Germinal center (tissue), 1 donor: ENCODE measurements around the gene WWC1.

Source experiments
- DNase-seq: peaks from one replicate; pipeline ENCODE4 v3.0.0; 2012; ENCODE audit warnings: mixed read lengths, low spot score

WWC1 gene

DNA sequence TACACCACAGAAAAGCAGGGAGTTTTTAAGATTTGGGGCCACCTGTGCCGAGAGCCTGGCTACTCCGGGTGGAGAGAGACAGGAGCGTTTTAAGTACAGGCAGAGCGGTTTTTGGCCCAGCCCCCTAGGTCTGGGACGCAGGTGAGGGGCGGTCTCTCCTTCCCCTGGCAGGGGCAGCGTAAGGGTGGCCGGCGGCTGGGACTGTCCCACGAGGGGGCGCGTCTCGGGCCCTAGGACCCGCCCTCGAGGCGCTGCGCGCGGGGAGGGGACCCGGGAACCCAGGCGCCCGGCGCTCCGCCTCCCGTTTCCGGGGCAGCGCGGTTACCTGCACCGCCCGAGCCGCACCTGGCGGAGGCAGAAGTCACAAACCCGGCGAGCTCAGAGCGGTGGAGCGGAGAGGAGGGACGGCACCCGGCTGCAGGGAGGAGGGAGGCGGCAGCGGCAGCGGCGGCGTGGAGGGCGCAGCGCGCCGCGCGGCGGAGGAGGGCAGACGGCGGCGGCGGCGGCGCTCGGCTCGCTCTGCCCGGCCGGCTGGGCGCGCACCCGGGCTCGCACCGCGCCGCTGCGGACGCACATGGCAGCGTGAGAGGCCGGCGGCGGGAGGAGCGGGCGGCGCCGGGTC is at the start of gene WWC1:
Gene WWC1 (plus strand): TSS at position 304 of the 622 bp plus-strand sequence. CDS start 508 bp downstream, outside the sequence.
- DNase-seq, result peak; percentile 84

DNA sequence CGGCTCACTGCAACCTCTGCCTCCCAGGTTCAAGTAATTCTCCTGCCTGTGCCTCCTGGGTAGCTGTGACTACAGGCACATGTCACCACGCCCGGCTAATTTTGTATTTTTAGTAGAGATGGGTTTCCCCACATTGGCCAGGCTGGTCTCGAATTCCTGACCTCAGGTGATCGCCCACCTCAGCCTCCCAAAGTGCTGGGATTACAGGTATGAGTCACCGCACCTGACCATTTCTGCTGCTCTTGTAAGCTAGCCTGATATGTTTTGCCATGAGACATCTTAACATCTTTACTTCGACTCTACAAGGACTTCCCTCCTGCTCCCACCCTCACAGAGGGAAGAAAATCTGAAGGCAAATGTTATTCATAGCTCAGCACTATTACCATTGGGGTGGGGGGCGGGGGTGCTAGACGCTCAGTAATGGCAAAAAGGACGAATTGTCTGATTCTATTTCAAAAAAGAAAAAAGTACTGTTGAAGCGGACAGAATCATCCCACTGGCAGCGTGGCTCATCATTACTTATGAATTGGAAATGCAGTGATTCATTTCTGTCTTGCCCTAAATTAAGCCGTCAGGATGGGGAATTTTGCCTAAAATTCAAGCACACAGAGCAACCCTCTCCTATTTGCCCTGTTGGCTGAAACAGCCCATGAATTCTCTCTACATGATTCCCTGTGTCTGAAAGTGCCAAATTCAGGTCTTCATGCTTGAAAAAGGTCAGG is 46.4 kb upstream of the WWC1 start:
- DNase-seq, result no peak

DNA sequence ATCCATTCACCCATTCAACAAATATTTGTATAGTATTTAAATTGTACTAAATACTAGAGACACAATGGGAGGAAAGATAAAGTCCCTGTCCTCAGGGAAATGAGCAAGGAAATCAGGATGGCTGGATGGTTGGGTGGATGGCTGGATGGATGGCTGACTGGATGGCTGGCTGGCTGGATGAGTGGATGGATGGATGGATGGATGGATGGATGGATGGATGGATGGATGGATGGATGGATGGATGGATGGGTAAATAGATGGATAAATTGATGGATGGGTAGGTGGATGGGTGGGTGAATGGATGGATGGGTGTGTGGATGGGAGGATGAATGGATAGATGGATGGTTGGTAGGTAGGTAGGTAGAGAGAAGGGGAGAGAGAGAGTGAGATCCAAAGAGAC is 41.5 kb upstream of the WWC1 start:
- no peak for DNase-seq

DNA sequence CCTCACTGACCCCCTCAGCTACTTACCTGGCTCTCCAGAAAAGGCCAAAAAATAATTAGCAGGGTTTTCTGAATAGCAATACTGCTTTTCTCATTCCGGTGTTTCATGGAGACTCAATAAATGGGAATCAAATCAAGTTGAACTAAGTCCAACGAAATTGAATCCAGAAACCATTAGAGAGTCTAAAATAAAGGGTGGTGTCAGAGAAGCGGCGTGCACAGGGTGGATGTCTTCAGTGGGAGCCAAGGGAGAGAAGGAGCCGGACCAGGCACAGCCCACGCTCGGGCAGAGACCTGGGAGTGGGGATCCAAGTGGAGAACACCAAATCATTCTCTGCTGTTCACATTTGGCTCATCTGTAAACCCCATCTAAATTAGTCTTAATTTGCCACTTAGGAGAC is 40.2 kb upstream of the WWC1 start:
- DNase-seq, result no peak

DNA sequence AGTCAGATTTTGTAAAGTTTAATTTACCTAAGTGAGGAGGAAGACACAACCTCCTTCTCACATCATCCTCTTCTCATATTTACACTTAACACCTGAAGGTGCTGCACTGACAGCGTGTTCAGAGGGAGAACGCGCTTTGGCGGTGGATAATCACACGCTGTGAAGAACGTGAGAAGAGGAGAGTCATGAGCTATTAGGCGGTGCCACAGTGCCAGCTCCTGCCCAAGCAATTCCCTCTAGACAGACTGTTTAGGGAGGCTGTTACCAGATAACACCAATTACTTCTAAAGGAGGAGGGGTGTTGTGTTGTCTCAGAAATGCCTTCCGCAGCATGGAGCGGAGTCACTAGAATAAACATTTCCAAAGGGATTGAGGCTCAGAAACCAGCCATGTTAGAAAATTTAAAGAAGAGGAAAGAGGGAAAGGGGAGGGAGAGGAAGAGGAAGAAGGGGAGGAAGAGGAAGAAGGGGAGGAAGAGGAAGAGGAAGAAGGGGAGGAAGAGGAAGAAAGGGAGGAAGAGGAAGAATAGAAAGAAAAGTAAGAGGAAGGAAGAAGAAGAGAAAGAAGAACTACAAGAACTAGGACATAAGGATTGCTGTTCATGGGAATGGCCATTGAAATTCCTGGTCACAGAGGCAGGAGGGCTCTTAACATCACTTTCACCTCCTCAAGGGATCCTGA is 37.3 kb upstream of the WWC1 start:
- no peak for DNase-seq

DNA sequence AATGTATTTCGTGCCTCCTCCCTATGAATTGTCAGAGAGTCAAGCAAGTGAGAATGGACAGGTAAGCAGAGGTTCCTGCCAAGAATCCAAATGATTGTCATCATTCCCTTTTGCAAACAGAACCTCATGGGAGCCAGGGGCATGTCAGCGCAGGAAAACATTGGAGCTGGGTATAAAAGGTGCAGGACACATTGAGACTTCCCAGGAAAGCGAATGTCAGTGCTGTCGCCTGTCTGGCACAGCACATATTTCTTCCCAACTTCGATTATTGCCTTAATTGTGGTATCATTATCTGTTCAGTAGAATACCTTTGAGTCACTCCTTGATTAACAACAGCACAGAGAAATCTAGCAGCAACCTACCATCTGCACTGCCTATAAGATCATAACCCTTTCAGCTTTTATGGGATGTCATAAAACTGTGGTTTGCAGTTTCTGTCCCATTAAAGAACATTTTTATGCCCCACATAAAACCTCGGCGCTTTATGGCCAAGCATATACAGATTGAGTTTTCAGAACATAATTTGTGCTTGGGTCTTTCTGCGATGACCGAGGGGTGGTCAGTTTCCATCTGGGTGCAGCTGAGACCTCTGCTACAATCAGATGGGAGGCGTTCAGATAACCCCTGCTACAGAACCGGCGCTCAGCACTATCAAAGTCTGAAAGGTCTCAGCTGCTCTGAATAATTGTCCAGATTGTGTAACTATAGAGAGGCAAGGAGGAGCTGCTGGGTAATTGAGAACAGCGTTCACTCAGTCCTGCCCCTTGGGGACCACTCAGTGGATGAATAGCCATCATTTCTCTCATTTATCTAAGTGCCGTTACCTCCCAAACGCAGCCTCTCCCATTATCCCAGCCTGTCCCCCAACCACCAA is 30.9 kb upstream of the WWC1 start:
- DNase-seq, result no peak

DNA sequence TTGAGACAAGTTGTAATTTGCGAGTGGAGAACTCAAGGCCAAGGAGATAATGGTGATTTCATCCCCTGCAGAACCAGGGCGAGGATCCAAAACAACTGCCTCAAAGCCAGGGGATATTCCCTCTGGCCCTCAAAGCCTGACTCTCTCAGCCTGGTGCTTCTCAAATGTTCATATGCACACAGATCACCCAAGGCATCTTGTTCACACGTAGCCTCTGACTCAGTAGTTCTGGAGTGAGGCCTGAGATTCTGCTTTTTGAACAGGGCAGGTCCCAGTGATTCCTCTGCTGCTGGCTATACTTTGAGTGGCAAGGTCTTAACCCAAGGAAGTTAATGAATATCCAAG is 30.2 kb upstream of the WWC1 start:
- no peak for DNase-seq

DNA sequence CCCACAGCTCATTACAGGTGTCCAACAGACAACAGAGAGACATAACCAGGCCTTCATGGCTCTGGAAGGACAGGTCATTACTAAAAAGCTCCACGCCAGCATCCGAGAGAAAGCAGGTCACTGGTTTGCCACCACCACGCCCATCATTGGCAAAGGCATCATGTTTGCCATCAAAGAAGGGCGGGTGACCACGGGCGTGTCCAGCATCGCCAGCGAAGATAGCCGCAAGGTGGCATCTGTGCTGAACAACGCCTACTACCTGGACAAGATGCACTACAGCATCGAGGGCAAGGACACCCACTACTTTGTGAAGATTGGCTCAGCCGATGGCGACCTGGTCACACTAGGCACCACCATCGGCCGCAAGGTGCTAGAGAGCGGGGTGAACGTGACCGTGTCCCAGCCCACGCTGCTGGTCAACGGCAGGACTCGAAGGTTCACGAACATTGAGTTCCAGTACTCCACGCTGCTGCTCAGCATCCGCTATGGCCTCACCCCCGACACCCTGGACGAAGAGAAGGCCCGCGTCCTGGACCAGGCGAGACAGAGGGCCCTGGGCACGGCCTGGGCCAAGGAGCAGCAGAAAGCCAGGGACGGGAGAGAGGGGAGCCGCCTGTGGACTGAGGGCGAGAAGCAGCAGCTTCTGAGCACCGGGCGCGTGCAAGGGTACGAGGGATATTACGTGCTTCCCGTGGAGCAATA is 29.3 kb upstream of the WWC1 start:
- no peak for DNase-seq

DNA sequence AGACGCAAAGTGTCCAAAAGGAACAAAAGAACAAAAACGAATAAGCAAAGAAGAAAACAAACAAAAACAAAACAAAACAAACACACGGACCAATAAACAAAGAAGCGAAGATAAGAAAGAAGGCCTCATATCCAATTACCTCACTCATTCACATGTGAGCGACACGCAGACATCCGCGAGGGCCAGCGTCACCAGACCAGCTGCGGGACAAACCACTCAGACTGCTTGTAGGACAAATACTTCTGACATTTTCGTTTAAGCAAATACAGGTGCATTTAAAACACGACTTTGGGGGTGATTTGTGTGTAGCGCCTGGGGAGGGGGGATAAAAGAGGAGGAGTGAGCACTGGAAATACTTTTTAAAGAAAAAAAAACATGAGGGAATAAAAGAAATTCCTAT is 28.3 kb upstream of the WWC1 start:
- DNase-seq, result no peak

DNA sequence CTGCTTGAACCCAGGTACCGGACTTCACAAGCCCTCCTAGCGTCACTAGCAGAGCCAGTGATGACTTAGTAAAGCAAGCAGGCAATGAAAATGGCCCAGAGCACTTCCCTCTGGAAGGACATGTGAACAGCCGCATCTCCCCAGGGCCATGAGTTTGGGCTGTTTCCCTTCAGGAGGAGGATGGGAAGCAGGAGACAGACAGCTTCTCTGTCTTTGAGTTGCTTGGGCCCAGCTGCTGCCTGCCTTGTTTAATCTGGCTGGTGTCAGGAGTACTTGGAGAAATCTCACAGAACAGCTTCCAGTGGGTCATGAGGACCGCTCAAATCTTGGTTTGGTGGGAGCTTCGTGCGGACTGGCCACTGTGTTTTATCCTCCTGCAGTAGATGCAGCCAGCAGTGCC is 25.4 kb upstream of the WWC1 start:
- DNase-seq, result no peak

DNA sequence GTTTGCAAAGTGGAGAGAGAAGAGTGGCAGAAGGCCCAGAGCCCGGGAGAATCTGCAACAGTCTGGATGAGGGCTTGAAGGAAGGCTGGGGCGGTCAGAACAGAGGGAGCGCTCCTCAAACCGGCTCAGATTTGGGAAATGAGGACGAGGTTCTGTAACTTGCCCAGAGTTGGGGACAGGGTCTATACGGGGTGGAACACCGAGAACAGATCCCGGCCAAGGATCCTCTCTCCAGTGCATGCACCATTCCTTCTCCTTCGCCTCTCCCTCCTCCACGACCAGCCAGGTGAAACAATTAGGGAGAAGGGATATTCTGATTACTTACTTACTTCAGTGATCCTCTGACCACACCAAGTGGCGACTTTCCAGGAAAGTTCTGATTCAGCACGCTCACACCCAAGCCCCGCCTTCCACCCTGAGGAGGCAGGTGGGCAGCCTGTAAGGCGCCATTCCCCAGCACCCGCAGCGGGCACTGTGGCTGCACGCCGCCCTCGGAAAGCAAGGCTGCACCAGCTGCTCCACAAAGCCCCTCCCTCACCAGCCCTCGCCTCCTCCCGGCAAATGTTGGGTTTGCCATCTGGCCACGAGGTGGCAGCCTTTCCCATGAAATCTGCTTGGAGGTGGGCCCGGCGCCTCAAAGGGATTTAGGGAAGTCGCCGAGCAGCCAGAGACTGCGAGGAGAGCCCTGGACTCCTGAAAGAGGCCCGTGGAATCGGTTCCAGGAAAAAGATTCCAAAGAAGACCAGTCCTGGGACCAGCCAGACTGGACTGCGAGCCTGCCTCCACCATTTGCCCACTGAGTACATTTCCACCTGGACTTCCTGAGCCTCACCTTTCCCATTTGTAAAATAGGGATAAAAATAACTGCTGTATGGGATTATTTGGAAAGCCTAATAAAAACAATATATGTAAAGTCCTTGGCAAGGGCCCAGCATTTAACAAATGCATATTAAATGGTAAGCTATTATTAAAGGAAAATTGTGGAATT is 22.2 kb upstream of the WWC1 start:
- peak; percentile 75 for DNase-seq

DNA sequence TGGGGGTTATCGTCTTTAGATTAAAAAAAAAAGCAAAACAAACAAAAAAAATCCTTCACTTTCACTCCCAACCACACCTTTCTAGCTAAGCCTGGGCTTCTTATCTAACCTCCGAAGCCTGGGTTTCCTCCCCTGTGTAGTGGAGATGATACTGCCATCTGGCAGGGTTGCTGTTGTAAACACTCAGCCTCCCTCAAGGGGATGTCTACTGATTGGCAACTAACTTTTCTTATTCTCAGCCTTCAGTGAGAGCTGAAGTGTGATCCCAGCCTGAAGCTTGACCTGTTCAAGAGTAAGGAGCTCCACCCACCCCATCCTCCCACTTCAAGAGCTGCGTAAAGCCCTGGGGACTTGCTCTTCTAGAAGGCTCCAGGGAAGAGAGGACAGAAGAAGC is 21.5 kb upstream of the WWC1 start:
- no peak for DNase-seq

DNA sequence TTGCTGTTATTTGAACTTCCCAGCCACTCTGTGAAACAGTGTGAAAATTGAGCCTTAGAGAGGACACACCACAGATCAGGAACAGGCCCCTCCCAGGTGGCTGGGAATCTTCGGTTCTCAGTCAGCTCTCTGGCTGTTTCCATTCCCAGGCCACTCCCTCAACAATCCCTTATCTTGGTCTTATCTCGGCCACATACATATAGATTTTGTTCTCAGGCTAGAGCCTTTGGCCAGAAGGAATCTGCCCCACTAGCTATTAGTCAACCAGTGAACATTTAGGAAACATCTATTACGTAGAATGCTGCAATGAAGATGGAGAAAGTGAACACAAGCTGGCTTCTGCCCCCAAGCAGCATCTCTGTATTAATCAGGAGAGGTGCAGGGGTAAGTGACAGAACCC is 21.0 kb upstream of the WWC1 start:
- DNase-seq, result no peak

DNA sequence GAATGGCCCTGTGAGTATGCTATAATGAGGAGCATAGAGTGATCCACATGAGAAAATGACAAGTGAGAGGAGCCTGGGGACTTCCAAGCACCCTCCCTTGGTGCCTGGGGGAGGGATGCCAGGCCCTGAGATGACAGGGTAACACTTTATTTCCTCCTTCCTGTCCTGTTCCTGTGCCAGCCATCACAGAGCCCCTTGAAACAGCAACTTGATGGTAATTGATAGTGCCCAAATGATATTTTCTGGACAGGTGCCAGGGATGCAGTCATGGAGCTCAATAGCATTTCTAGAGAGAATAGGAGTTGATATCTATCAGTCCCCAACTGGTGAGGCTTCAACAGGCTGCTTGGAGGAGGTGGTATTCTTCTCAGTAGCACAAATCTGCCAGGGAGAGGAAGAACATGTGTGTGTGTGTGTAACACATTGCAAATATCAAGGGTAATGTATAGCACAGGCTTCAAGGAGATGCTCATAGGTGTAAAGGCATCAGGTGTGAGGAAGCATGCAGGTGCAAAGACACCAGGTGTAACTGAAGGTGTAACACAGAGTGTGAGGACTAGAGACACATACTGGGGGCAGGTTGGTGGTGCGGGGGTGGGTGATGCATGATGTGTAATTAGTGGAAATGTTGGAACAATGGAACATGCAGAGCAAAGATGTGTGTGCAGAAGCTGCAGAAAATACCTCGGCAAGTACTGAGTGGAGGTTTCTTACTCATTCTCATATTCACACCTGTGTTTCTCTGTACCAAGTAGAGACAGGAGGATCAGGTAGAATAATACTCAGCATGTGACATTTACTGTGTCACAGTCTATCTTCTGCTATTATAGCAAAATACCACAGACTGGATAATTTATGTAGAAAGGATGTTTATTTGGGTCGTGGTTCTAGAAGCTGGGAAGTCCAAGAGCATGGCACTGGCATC is 18.1 kb upstream of the WWC1 start:
- DNase-seq, result no peak

DNA sequence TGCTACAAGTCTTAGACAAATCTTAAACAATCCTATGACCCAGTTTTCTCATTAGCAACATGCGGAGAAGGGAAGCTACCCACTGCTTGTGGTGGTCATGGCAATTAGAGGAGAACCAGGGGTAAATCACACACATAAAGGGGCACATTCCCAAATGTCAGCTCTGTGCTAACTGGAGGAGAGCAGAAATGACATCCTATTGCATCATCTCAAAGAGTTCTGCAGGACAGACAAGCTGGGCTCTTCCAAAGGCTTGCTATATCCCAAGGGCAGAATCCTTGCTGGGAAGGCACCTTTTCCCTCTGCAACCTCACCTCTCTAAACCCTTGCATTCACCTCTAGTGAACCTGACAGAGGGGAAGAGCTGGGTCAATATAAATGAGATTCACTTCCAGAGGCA is 17.0 kb upstream of the WWC1 start:
- no peak for DNase-seq

DNA sequence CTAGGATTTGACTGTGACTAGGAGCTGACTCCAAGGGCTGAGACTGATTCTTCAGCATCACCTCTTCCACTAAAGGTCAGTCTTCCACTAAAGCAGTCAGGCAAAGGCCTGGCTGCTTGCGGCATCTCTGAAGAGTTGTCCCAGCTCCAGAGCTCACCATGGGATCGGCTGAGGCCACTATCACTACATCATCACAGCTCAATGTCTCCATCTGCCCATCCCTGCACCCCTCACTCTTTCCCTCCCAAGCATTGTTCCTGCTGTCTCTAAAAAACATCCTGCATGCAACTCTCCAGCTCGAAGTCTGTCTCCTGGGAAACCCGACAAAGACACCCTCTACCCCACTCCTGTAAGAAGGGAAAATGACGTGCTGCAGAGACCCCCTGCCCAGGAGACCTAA is 15.5 kb upstream of the WWC1 start:
- DNase-seq, result no peak

DNA sequence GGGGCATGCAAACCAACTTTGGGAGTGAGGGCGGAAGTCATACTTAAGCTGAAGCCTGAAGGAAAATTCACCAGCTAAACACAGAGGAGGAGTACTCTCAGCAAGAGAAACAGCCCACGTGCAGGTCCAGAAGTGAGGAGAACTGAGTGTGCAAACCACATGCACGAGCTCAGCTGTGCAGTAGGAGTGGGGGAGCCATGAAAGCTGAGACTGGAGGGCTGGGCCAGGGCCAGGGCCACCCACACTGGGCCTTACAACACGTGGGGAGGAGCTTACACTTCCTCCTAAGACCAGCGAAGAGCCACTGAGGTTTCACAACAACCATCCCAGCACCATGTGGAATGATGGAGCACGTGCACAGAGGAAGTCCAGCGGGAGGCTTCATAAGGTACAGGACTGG is 9.3 kb upstream of the WWC1 start:
- no peak for DNase-seq

DNA sequence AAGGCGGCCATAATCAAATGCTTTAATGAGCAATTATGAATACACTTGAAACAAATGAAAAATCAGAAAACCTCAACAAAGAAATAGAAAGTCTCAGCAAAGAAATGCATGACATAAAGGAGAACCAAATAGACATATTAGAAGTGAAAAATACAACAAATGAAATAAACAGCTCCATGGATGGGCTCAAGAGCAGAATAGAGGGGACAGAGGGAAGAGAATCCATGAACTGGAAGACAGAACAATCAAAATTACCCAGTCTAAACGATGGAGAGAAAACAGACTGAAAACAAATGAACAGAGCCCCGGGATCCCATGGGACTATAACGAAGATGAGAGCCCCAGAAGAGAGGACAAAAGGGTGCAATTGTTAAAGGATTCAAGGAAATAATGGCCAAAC is 6.6 kb upstream of the WWC1 start:
- DNase-seq, result no peak

DNA sequence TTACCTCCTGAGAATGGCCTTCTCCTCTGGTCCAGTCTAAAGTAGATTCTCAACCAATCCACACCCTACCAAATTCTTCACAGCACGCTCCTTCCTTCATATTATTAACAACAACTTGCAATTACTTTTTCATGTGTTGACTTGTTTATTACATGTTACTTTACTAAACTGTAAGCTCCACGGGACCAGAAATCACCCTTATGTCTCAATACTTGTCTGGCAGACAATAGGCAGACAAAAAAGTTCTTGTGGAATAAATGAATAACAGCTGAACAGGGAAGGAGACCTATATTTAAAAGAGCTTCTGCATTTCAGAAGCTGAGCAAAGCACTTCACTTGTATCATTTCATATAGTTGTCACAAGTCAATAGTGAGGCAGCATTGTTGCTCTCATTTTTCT is 5.7 kb upstream of the WWC1 start:
- DNase-seq, result no peak

DNA sequence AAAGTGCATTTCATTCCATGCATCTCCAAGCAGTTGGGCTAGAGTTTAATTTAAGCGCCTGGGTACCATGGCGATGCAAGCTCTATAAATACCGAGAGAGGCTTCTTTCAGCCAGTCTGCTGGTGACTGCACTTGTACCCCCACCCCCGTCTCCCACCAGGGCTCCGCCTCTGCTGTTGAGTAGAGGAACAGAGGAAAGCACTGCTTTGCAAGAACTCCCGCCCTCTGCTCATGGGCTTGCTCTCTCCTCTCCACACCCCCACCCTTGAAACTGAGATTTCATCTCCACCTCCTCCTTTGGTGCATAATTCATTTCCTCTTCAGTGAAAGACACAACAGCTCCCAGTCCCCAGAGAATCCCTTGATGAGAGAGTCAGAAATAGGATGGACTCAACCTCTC is 5.1 kb upstream of the WWC1 start:
- DNase-seq, result no peak
